CD4-positive, alpha-beta T cell treated with Interleukin-6 for 4 hours (primary cell): ENCODE data around the gene IMPDH2.

Experiments
- DNase-seq: peaks from one replicate; pipeline ENCODE4 v3.0.0-alpha.2; 2020; ENCODE audit warnings: mixed read lengths

Gene IMPDH2

GRCh38 chr3:49028673-49029562 is at the start of gene IMPDH2:
IMPDH2 (minus strand) TSS chr3:49029398; CDS start chr3:49029350, 48 bp downstream.
- peak; percentile 95 for DNase-seq

GRCh38 chr3:49076646-49077045 is 47.4 kb upstream of the IMPDH2 start:
- DNase-seq: no peak

- no peak for DNase-seq
Measured at GRCh38 chr3:49076116-49076515, 46.9 kb upstream of the IMPDH2 start.

GRCh38 chr3:49058011-49058410 is 28.8 kb upstream of the IMPDH2 start:
- no peak for DNase-seq

GRCh38 chr3:49057268-49057667 is 28.1 kb upstream of the IMPDH2 start:
- no peak for DNase-seq

- DNase-seq: no peak
Measured at GRCh38 chr3:49054344-49054862, 25.2 kb upstream of the IMPDH2 start.

GRCh38 chr3:49053543-49053942 is 24.3 kb upstream of the IMPDH2 start:
- DNase-seq: no peak

- DNase-seq: no peak
Measured at GRCh38 chr3:49035281-49035680, 6.1 kb upstream of the IMPDH2 start.

- no peak for DNase-seq
Measured at GRCh38 chr3:49034650-49035049, 5.5 kb upstream of the IMPDH2 start.

- DNase-seq: no peak
Measured at GRCh38 chr3:49032646-49033304, 3.6 kb upstream of the IMPDH2 start.

GRCh38 chr3:49030321-49030720 is 1.1 kb upstream of the IMPDH2 start:
- no peak for DNase-seq

GRCh38 chr3:49029563-49029884 is 326 bp upstream of the IMPDH2 start:
- no peak for DNase-seq

- DNase-seq: no peak
Measured at GRCh38 chr3:49028298-49028672, 913 bp downstream of the IMPDH2 start.

- DNase-seq: no peak
Measured at GRCh38 chr3:49027634-49028033, 1.6 kb downstream of the IMPDH2 start.

- no peak for DNase-seq
Measured at GRCh38 chr3:49026536-49026935, 2.7 kb downstream of the IMPDH2 start.

GRCh38 chr3:49025793-49026520 is 3.2 kb downstream of the IMPDH2 start:
- DNase-seq: no peak

GRCh38 chr3:49025005-49025792 is 4.0 kb downstream of the IMPDH2 start:
- DNase-seq: no peak

- no peak for DNase-seq
Measured at GRCh38 chr3:49024449-49024848, 4.7 kb downstream of the IMPDH2 start.

GRCh38 chr3:49023775-49024174 is 5.4 kb downstream of the IMPDH2 start:
- DNase-seq: no peak

- peak; percentile 1 for DNase-seq
Measured at GRCh38 chr3:49022688-49023171, 6.5 kb downstream of the IMPDH2 start.

GRCh38 chr3:49021813-49022687 is 7.1 kb downstream of the IMPDH2 start, which contains the start of gene NDUFAF3:
NDUFAF3 (plus strand) TSS chr3:49022121; CDS start chr3:49022145, 24 bp downstream.
- peak; percentile 92 for DNase-seq
